Ishikawa (cell line): Measurements from ENCODE around the gene GPX3.

ENCODE experiments used
- CEBPB ChIP-seq: IDR thresholded peaks from 2 replicates; pipeline ENCODE4 v1.6.1; 2012
- CREB1 ChIP-seq: IDR thresholded peaks from 2 replicates; pipeline ENCODE4 v1.6.1; 2012; ENCODE audit warnings: low read depth
- EGR1 ChIP-seq: IDR thresholded peaks from 2 replicates; pipeline ENCODE4 v1.6.1; 2012
- EP300 ChIP-seq: IDR thresholded peaks from 2 replicates; pipeline ENCODE4 v1.6.1; 2012; ENCODE audit warnings: borderline replicate concordance
- FOXM1 ChIP-seq: IDR thresholded peaks from 2 replicates; pipeline ENCODE4 v1.6.1; 2012; ENCODE audit warnings: low read depth, borderline replicate concordance
- NFIC ChIP-seq: IDR thresholded peaks from 2 replicates; pipeline ENCODE4 v1.6.1; 2012
- RAD21 ChIP-seq: IDR thresholded peaks from 2 replicates; pipeline ENCODE4 v1.6.1; 2012; ENCODE audit warnings: low read depth
- TAF1 ChIP-seq: IDR thresholded peaks from 2 replicates; pipeline ENCODE4 v1.6.1; 2012; ENCODE audit warnings: low read depth, mild to moderate bottlenecking
- TCF12 ChIP-seq: IDR thresholded peaks from 2 replicates; pipeline ENCODE4 v1.6.1; 2012; ENCODE audit warnings: low read depth
- TEAD4 ChIP-seq: IDR thresholded peaks from 2 replicates; pipeline ENCODE4 v1.6.1; 2012
- USF1 ChIP-seq: IDR thresholded peaks from 2 replicates; pipeline ENCODE4 v1.6.1; 2012
- YY1 ChIP-seq: IDR thresholded peaks from 2 replicates; pipeline ENCODE4 v1.6.1; 2012; ENCODE audit warnings: low read depth
- ZBTB7A ChIP-seq: IDR thresholded peaks from 2 replicates; pipeline ENCODE4 v1.6.1; 2012; ENCODE audit warnings: low read depth
- TF ChIP-seq, protein P1 (sequence below): IDR thresholded peaks from 2 replicates; pipeline ENCODE4 v1.6.1; 2012
- TF ChIP-seq, protein P2 (sequence below): IDR thresholded peaks from 2 replicates; pipeline ENCODE4 v1.6.1; 2012; ENCODE audit warnings: low read depth, mild to moderate bottlenecking

Gene GPX3

GRCh38 chr5:151065609-151066008, 45.2 kb downstream of the GPX3 start:
- TF ChIP-seq YY1 (no peak), CEBPB (no peak), RAD21 (no peak), TCF12 (no peak)

DNA sequence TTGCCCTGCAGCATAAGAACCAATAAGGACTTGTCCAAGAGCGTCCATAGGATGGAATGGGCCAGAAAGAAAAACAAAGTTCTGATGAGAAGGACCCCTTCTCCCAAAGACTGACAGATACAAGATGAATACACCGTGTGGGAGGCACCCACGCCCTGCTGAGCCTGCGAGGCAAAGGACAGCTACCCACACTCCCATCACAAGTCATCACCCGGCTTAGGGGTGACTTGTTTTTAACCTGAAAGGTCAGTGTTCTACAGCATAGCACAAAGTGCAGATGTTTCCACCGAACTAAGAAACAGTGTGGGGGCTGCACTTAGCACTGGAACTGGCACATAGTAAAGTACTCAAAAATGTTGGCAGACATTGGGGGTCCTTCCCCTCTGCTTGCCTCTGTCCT, 46.5 kb downstream of the GPX3 start:
- TF ChIP-seq USF1, result no peak
- TF ChIP-seq, protein P1, sequence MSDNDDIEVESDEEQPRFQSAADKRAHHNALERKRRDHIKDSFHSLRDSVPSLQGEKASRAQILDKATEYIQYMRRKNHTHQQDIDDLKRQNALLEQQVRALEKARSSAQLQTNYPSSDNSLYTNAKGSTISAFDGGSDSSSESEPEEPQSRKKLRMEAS, result no peak
- no peak for TF ChIP-seq EGR1
- TF ChIP-seq TCF12, result no peak
- TF ChIP-seq, protein P2, sequence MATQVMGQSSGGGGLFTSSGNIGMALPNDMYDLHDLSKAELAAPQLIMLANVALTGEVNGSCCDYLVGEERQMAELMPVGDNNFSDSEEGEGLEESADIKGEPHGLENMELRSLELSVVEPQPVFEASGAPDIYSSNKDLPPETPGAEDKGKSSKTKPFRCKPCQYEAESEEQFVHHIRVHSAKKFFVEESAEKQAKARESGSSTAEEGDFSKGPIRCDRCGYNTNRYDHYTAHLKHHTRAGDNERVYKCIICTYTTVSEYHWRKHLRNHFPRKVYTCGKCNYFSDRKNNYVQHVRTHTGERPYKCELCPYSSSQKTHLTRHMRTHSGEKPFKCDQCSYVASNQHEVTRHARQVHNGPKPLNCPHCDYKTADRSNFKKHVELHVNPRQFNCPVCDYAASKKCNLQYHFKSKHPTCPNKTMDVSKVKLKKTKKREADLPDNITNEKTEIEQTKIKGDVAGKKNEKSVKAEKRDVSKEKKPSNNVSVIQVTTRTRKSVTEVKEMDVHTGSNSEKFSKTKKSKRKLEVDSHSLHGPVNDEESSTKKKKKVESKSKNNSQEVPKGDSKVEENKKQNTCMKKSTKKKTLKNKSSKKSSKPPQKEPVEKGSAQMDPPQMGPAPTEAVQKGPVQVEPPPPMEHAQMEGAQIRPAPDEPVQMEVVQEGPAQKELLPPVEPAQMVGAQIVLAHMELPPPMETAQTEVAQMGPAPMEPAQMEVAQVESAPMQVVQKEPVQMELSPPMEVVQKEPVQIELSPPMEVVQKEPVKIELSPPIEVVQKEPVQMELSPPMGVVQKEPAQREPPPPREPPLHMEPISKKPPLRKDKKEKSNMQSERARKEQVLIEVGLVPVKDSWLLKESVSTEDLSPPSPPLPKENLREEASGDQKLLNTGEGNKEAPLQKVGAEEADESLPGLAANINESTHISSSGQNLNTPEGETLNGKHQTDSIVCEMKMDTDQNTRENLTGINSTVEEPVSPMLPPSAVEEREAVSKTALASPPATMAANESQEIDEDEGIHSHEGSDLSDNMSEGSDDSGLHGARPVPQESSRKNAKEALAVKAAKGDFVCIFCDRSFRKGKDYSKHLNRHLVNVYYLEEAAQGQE, result no peak
- TF ChIP-seq ZBTB7A, result no peak
- no peak for TF ChIP-seq TAF1
- TF ChIP-seq RAD21, result no peak
- TF ChIP-seq FOXM1, result no peak
- TF ChIP-seq TEAD4, result no peak
- TF ChIP-seq YY1, result no peak
- no peak for TF ChIP-seq NFIC
- TF ChIP-seq CEBPB, result no peak
- TF ChIP-seq CREB1, result no peak
- TF ChIP-seq EP300, result no peak

DNA sequence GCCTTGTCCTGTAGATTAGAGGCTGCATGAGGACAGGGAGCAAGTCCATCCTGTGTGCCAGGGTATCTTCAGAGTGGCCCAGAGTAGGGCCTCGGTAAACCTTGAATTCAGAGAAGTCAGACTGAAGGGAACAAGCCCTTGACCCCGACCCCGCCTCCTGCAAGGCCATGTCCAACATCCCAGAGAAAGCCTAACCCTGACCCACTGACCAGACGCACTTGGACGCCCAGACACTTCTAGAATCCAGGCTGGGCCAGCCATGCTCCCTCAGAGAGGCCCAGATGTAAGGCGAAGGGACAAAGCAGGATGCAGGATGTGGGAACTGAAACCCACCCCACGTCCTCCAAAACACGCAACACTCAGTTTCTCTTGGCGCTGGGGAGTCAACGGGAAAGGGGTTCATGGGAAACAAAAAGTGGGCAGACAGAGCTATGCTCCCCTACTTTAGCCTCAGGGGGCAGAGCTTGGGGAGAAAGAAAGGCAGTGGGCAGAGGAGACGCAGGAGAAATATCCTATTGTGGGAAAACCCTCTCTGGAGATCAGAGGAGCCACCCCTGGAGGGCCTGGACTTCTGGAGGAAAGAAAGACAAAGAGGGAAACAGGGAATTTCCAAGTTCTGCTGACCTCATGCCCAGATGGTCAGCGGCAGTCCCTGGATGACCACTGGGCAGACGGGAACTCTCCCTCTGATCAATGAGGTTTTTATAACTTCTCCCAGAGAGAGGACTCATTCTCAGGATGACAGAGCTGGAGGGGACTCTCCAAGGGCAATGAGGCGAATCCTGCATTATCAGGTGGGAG, 47.4 kb downstream of the GPX3 start:
- no peak for TF ChIP-seq ZBTB7A
- no peak for TF ChIP-seq CEBPB
- no peak for TF ChIP-seq EP300
- no peak for TF ChIP-seq FOXM1
- TF ChIP-seq CREB1, result no peak
- no peak for TF ChIP-seq NFIC
- TF ChIP-seq, protein P2, result no peak
- TF ChIP-seq USF1, result no peak
- TF ChIP-seq TEAD4, result no peak
- no peak for TF ChIP-seq RAD21
- TF ChIP-seq TAF1, result no peak
- TF ChIP-seq YY1, result no peak

GRCh38 chr5:151068433-151069197, 48.2 kb downstream of the GPX3 start:
- TF ChIP-seq TCF12 (no peak), TAF1 (no peak), CEBPB (no peak), NFIC (no peak), TEAD4 (no peak), USF1 (no peak), RAD21 (no peak), EGR1 (no peak), EP300 (no peak), FOXM1 (no peak)
- TF ChIP-seq, protein P2, result no peak
- TF ChIP-seq, protein P1, result no peak
